ENCODE results near the gene TBC1D25.

DNA sequence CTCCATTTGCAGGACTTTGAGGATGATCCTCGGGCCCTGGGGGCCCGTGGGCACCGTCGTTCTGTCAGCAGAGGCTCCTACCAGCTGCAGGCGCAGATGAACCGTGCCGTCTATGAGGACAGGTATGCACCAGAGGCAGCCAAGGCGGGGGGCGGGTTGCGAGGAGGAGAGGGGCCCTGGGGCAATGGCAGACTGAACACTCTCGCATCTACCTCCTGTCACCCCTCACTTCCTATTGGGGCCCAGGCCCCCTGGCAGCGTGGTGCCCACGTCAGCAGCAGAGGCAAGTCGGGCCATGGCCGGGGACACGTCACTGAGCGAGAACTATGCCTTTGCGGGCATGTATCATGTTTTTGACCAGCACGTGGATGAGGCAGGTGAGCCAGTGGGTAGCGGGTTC, 59.8 kb downstream of the TBC1D25 start:
- TF ChIP-seq, protein P1, sequence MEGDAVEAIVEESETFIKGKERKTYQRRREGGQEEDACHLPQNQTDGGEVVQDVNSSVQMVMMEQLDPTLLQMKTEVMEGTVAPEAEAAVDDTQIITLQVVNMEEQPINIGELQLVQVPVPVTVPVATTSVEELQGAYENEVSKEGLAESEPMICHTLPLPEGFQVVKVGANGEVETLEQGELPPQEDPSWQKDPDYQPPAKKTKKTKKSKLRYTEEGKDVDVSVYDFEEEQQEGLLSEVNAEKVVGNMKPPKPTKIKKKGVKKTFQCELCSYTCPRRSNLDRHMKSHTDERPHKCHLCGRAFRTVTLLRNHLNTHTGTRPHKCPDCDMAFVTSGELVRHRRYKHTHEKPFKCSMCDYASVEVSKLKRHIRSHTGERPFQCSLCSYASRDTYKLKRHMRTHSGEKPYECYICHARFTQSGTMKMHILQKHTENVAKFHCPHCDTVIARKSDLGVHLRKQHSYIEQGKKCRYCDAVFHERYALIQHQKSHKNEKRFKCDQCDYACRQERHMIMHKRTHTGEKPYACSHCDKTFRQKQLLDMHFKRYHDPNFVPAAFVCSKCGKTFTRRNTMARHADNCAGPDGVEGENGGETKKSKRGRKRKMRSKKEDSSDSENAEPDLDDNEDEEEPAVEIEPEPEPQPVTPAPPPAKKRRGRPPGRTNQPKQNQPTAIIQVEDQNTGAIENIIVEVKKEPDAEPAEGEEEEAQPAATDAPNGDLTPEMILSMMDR (conservative IDR thresholded peaks at IDR 0.05; ENCODE audit: low read length), result no peak
- no peak for TF ChIP-seq EZH2phosphoT487 (IDR thresholded peaks at IDR 0.05; ENCODE audit: borderline replicate concordance)
